Panc1 (cell line): ENCODE measurements around the gene CATSPERE. TPM values are rescaled to one million over a fixed set of nuclear protein-coding genes. Genes with fewer than 3 reads are reported as not detected.

ENCODE experiments used
- ATAC-seq: fragments of 200-7000 bp; cut with Tn5 transposase; 2 replicates; pipeline ENCODE4 v1.9.1; 2020; ENCODE audit warnings: mild to moderate bottlenecking, moderate library complexity
- BruUV-seq: library from RNA; stranded (reverse); fragments of 400-500 nt; replicated peaks from 2 replicates; lab custom pipeline; 2021; lab: Mats Ljungman, UMichigan
- CTCF ChIA-PET: fragments of 300-600 bp; sonication (Branson Sonifier 250); formaldehyde crosslinking; loops from one replicate; lab custom pipeline; 2022; ENCODE audit warnings: antibody characterized with exemption; lab: Charles Lee
- POLR2A ChIA-PET: fragments of 300-600 bp; sonication (Branson Sonifier 250); formaldehyde crosslinking; loops from one replicate; lab custom pipeline; 2022; ENCODE audit warnings: antibody characterized with exemption; lab: Charles Lee
- DNase-seq: peaks from one replicate; pipeline ENCODE4 v3.0.0-alpha.2; 2010; ENCODE audit warnings: low read depth, low spot score
- H3K27ac ChIP-seq: 2 replicates; pipeline ENCODE4 v1.5.1; 2011; ENCODE audit warnings: mild to moderate bottlenecking, low read length, inconsistent platforms
- H3K27me3 ChIP-seq: fragments of 200-500 bp; sonication (Bioruptor generic); 2 replicates; pipeline ENCODE4 v1.6.0; 2014; ENCODE audit warnings: low read length, inconsistent platforms; ENCODE audit not compliant: control insufficient read depth, insufficient read depth
- H3K36me3 ChIP-seq: fragments of 200-500 bp; sonication (Bioruptor generic); 2 replicates; pipeline ENCODE4 v1.5.1; 2014; ENCODE audit warnings: inconsistent platforms, mild to moderate bottlenecking, low read length, moderate library complexity; ENCODE audit not compliant: control insufficient read depth, insufficient read depth
- H3K4me1 ChIP-seq: 2 replicates; pipeline ENCODE4 v1.5.1; 2011; ENCODE audit warnings: inconsistent platforms, mild to moderate bottlenecking, low read length, moderate library complexity; ENCODE audit not compliant: control insufficient read depth, insufficient read depth
- H3K4me3 ChIP-seq, 2 experiments: 2 replicates each; pipeline ENCODE4 v1.5.1; 2011 to 2012; ENCODE audit warnings: low read depth in 2 of 2, low read length in 2 of 2, mild to moderate bottlenecking in 2 of 2, inconsistent platforms in 1 of 2, moderate library complexity in 1 of 2
- H3K9me3 ChIP-seq: fragments of 200-500 bp; sonication (Bioruptor generic); 2 replicates; pipeline ENCODE4 v1.5.1; 2014; ENCODE audit warnings: low read depth, mild to moderate bottlenecking, inconsistent platforms, low read length, moderate library complexity; ENCODE audit not compliant: control insufficient read depth, insufficient read depth
- CTCF ChIP-seq: fragments of 450-650 bp; IDR thresholded peaks from 2 replicates; pipeline ENCODE4 v1.5.1; 2017; ENCODE audit warnings: mild to moderate bottlenecking
- POLR2AphosphoS5 ChIP-seq: IDR thresholded peaks from 2 replicates; pipeline ENCODE4 v1.6.1; 2012; ENCODE audit warnings: mild to moderate bottlenecking, low read depth, low read length, moderate library complexity
- REST ChIP-seq, 2 experiments: IDR thresholded peaks; 2 replicates each; pipeline ENCODE4 v1.6.1; 2011 to 2012; ENCODE audit warnings: low read depth in 2 of 2, control low read depth in 1 of 2, low read length in 1 of 2, mild to moderate bottlenecking in 1 of 2, moderate library complexity in 1 of 2; ENCODE audit not compliant: insufficient read depth in 1 of 2
- SIN3A ChIP-seq: IDR thresholded peaks from 2 replicates; pipeline ENCODE4 v1.6.1; 2012; ENCODE audit warnings: low read depth, mild to moderate bottlenecking, low read length, moderate library complexity, borderline replicate concordance; ENCODE audit not compliant: insufficient read depth
- TCF7L2 ChIP-seq: IDR thresholded peaks from 2 replicates; pipeline ENCODE4 v1.6.1; 2011; ENCODE audit warnings: mild to moderate bottlenecking, low read depth, low read length, inconsistent platforms
- in situ Hi-C: cut with HindIII; loops from 2 replicates; pipeline ENCODE4 v1.10.0; 2016; ENCODE audit warnings: low sequenced_read_pairs, low pct_unique_long_range_greater_than_20kb
- intact Hi-C: fragments of 100-400 bp; cut with micrococcal nuclease; formaldehyde crosslinking; loops from one replicate; pipeline ENCODE4 v1.10.0; 2022; ENCODE audit not compliant: unreplicated experiment
- total RNA-seq: library from RNA; stranded (reverse); gene quantifications from one replicate; pipeline ENCODE4 v1.2.1, GENCODE V29; 2021; ENCODE audit not compliant: unreplicated experiment

CATSPERE gene
- total RNA-seq, 1 experiment from 2014 or later = 0.31 TPM

GRCh38 chr1:244437086-244437468 lies 24.0 kb upstream of the CATSPERE start:
- Histone ChIP-seq H3K36me3 (peaks cover 9% of the 10 kb centered on the region; the same call in 1 of the 2 replicates), H3K27me3 (no peaks in the 10 kb centered on the region), H3K4me3 (no peak overlapping the region), H3K4me1 (peaks cover 12% of the 10 kb centered on the region), H3K27ac (no peak overlapping the region; the same call in 1 of the 2 replicates), H3K9me3 (no peaks in the 10 kb centered on the region)
- CTCF ChIA-PET = no interaction called here
- POLR2A ChIA-PET = no interaction called here
- BruUV-seq = no TSS peak
- intact Hi-C loops = loop anchor here (10.0 kb wide), 1 partner anchor 112 kb away; no protein-coding TSS in a partner anchor
- TF ChIP-seq REST (IDR thresholded peaks at IDR 0.05; ENCODE audit: insufficient read depth in 1 of 2, low read depth in 2 of 2, low read length in 1 of 2) (no peak), CTCF (no peak), TCF7L2 (no peak), POLR2AphosphoS5 (no peak), SIN3A (no peak)
- DNase-seq (no peak), ATAC-seq (no peak)
- in situ Hi-C loops = no loop called here

GRCh38 chr1:244439391-244440032 lies 21.6 kb upstream of the CATSPERE start:
- DNase-seq = no peak
- no TSS peak for BruUV-seq
- CTCF ChIA-PET = no interaction called here
- Histone ChIP-seq H3K27me3 (no peaks in the 10 kb centered on the region), H3K36me3 (peaks cover 7% of the 10 kb centered on the region; the same call in 1 of the 2 replicates), H3K9me3 (no peaks in the 10 kb centered on the region), H3K4me3 (no peak overlapping the region), H3K27ac (no peak overlapping the region), H3K4me1 (peaks cover 12% of the 10 kb centered on the region)
- TF ChIP-seq SIN3A = no peak
- POLR2A ChIA-PET = interaction anchor here (0.6 kb wide), 1 partner anchor 19 kb away, joined by 4 read pairs; no protein-coding TSS in a partner anchor
- peak; percentile 37 for ATAC-seq
- in situ Hi-C loops (no loop called here), intact Hi-C loops (loop anchor here (10.0 kb wide), 1 partner anchor 115 kb away; no protein-coding TSS in a partner anchor)

- no peaks in the 10 kb centered on the region for H3K9me3 ChIP-seq
- in situ Hi-C loops = no loop called here
- H3K27ac ChIP-seq = no peak overlapping the region
- CTCF ChIA-PET = no interaction called here
- TSS peak; percentile 17 for BruUV-seq
- H3K4me1 ChIP-seq = peaks cover 5% of the 10 kb centered on the region
- H3K36me3 ChIP-seq = no peaks in the 10 kb centered on the region
- ATAC-seq = no peak
- POLR2A ChIA-PET = no interaction called here
- no peak overlapping the region for H3K4me3 ChIP-seq
- H3K27me3 ChIP-seq = no peaks in the 10 kb centered on the region
- intact Hi-C loops = no loop called here
- DNase-seq = no peak
- TF ChIP-seq CTCF (no peak), REST (IDR thresholded peaks at IDR 0.05; ENCODE audit: insufficient read depth in 1 of 2, low read depth in 2 of 2, low read length in 1 of 2) (no peak), SIN3A (no peak), TCF7L2 (no peak), POLR2AphosphoS5 (no peak)
These were observed 18.2 kb upstream of the CATSPERE start for GRCh38 chr1:244442850-244443249.
